ENCODE results near the gene CTIF. TPM values are rescaled to one million over a fixed set of nuclear protein-coding genes. Genes with fewer than 3 reads are reported as not detected.

The CTIF gene
- polyA plus RNA-seq, 3 donors = 0.38 to 8.7 (median 1.2) TPM

DNA sequence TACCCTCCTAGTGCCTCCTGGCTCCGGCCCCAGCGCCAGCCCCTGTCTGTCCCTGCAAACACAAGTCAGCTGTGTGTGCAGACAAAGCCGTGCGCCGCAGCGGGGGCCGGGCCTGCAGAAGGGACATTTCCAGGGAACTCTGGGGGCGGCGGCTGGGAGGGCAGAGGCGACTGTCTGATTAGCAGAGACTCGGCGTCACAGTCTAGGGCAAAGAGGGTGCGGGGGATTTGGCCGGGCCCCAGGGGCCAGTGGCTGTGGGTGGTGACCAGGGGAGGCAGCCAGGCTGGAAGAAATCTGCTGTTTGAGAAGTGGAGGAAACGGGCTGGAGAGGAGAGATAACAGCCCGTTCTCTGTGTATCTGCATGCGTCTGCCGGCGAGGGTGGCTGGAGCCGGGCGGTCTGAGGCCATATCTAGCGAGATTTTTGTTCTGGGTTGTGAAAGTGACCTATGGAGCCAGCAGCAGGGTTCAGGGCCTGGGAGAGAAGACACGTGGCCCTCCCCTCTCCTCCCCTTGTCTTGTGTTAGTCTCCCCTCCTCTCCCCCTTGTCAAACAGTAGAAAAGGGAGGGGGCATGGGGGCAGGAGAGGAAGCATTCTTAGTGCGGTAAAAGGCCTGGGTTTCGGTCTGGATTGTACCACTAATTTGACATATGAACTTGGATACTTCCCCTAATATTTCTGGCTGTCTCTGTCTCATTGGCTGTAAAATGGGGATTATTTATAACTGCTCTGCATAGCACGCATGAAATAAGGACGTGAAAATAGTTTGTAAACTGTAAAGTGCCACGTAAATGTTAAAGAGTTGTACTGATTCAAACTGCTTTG, 242.5 kb downstream of the CTIF start:
- Mint-ChIP-seq H3K27me3 (ENCODE audit: low read depth in 3 of 3) (peaks cover 4 to 18% (median 16%) of the 10 kb centered on the region in 3 donors), H3K36me3 (peaks cover 35 to 44% of the 10 kb centered on the region in 2 donors), H3K4me3 (peak overlapping the region; percentile 67 to 81), H3K9me3 (no peaks in the 10 kb centered on the region), H3K27ac (peak overlapping the region; percentile 7 to 85 (median 84)), H3K4me1 (peaks cover 64% of the 10 kb centered on the region)
- intact Hi-C loops (cut with micrococcal nuclease) = loop anchor here in 1 of 2 donors (10.0 kb wide), 1 partner anchor 53 kb away; no protein-coding TSS in a partner anchor
- Histone ChIP-seq H3K9ac (ENCODE audit: insufficient read depth, low read length, poor library complexity, severe bottlenecking) (peak overlapping the region; percentile 53), H3K4me3 (replicated peaks in 1 of 3; ENCODE audit: low read depth in 2 of 3, low read length in 3 of 3) (peak overlapping the region in 1 of 3 experiments; percentile 59), H3K27ac (ENCODE audit: low read depth in 1 of 2, low read length in 2 of 2) (peak overlapping the region; percentile 24 to 54), H3K9me3 (replicated peaks in 1 of 2; ENCODE audit: control insufficient read depth in 1 of 2, insufficient read depth in 1 of 2, low read length in 2 of 2) (no peaks in the 10 kb centered on the region), H4K20me1 (ENCODE audit: insufficient read depth, low read length) (peaks cover 5% of the 10 kb centered on the region), H2AFZ (ENCODE audit: insufficient read depth, low read depth, low read length, poor library complexity, severe bottlenecking) (peak overlapping the region; percentile 73), H3K4me2 (replicated peaks; ENCODE audit: extremely low read depth, low read length, poor library complexity, severe bottlenecking) (peak overlapping the region; percentile 63), H3K4me1 (ENCODE audit: control insufficient read depth in 1 of 2, insufficient read depth in 2 of 2, low read length in 2 of 2) (peaks cover 61 to 74% of the 10 kb centered on the region in 2 donors), H3K79me2 (ENCODE audit: insufficient read depth, low read length) (no peaks in the 10 kb centered on the region), H3K27me3 (ENCODE audit: control insufficient read depth in 2 of 2, insufficient read depth in 2 of 2, low read length in 2 of 2) (no peaks in the 10 kb centered on the region), H3K36me3 (replicated peaks in 1 of 2; ENCODE audit: control insufficient read depth in 1 of 2, insufficient read depth in 2 of 2, low read length in 2 of 2) (no peaks in the 10 kb centered on the region)
- DNase-seq = peak; percentile 74 to 84 (median 82)
- 11% methylated on average over 20 of the region's 28 CpGs for WGBS (ENCODE audit: insufficient coverage)
- TF ChIP-seq, protein P1, sequence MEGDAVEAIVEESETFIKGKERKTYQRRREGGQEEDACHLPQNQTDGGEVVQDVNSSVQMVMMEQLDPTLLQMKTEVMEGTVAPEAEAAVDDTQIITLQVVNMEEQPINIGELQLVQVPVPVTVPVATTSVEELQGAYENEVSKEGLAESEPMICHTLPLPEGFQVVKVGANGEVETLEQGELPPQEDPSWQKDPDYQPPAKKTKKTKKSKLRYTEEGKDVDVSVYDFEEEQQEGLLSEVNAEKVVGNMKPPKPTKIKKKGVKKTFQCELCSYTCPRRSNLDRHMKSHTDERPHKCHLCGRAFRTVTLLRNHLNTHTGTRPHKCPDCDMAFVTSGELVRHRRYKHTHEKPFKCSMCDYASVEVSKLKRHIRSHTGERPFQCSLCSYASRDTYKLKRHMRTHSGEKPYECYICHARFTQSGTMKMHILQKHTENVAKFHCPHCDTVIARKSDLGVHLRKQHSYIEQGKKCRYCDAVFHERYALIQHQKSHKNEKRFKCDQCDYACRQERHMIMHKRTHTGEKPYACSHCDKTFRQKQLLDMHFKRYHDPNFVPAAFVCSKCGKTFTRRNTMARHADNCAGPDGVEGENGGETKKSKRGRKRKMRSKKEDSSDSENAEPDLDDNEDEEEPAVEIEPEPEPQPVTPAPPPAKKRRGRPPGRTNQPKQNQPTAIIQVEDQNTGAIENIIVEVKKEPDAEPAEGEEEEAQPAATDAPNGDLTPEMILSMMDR (IDR thresholded peaks at IDR 0.05) = no peak

DNA sequence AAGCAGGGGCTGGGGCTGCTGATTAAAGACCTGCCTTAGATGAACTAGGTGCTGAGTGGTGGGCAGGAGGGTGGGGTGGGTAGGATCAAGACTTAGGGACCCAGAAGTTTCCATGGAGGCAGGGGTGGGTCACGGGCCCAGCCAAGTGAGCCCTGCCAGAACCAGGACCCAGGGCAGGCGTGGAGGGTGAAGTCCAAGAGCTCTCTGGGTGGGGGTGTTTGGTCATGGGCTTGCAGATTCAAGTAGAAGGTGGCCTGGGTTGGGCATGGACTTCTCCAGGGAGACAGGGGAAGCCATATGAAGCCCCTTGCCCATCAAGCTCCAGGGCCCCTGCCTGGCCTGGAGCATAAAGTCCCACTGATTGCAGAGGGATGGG, 243.1 kb downstream of the CTIF start:
- no peaks in the 10 kb centered on the region for H3K9me3 ChIP-seq (replicated peaks in 1 of 2; ENCODE audit: control insufficient read depth in 1 of 2, insufficient read depth in 1 of 2, low read length in 2 of 2)
- no peak for DNase-seq
- Mint-ChIP-seq H3K27me3 (ENCODE audit: low read depth in 3 of 3) (peaks cover 4 to 18% (median 16%) of the 10 kb centered on the region in 3 donors), H3K36me3 (peaks cover 36 to 44% of the 10 kb centered on the region in 2 donors), H3K27ac (peak overlapping the region in 5 of 7 donors; percentile 14 to 85 (median 84)), H3K4me1 (peaks cover 70% of the 10 kb centered on the region), H3K9me3 (no peaks in the 10 kb centered on the region), H3K4me3 (peak overlapping the region in 1 of 2 donors; percentile 37)
- no peak overlapping the region for H3K9ac ChIP-seq (ENCODE audit: insufficient read depth, low read length, poor library complexity, severe bottlenecking)
- peaks cover 5% of the 10 kb centered on the region for H4K20me1 ChIP-seq (ENCODE audit: insufficient read depth, low read length)
- intact Hi-C loops (cut with micrococcal nuclease) = loop anchor here in 1 of 2 donors (10.0 kb wide), 1 partner anchor 53 kb away; no protein-coding TSS in a partner anchor
- H3K4me2 ChIP-seq (replicated peaks; ENCODE audit: extremely low read depth, low read length, poor library complexity, severe bottlenecking) = peak overlapping the region; percentile 63
- no CpG with 5 or more reads among the region's 2 CpGs for WGBS (ENCODE audit: insufficient coverage)
- TF ChIP-seq, protein P1 (IDR thresholded peaks at IDR 0.05) = no peak
- H3K4me1 ChIP-seq (ENCODE audit: control insufficient read depth in 1 of 2, insufficient read depth in 2 of 2, low read length in 2 of 2) = peaks cover 67 to 79% of the 10 kb centered on the region in 2 donors
- no peaks in the 10 kb centered on the region for H3K27me3 ChIP-seq (ENCODE audit: control insufficient read depth in 2 of 2, insufficient read depth in 2 of 2, low read length in 2 of 2)
- H2AFZ ChIP-seq (ENCODE audit: insufficient read depth, low read depth, low read length, poor library complexity, severe bottlenecking) = no peak overlapping the region
- no peaks in the 10 kb centered on the region for H3K36me3 ChIP-seq (replicated peaks in 1 of 2; ENCODE audit: control insufficient read depth in 1 of 2, insufficient read depth in 2 of 2, low read length in 2 of 2)
- H3K4me3 ChIP-seq (replicated peaks in 1 of 3; ENCODE audit: low read depth in 2 of 3, low read length in 3 of 3) = peak overlapping the region in 1 of 3 experiments; percentile 59
- no peaks in the 10 kb centered on the region for H3K79me2 ChIP-seq (ENCODE audit: insufficient read depth, low read length)
- H3K27ac ChIP-seq (ENCODE audit: low read depth in 1 of 2, low read length in 2 of 2) = peak overlapping the region in 1 of 2 donors; percentile 54
